GM12878 (cell line): ENCODE measurements around the gene HOXC9. TPM values are rescaled to one million over a fixed set of nuclear protein-coding genes. Genes with fewer than 3 reads are reported as not detected.
A peak's percentile ranks its signal among the peaks of the same experiment; 100 is the strongest.

Experiments used
- ASH2L ChIP-seq: fragments of 300-600, 200-600 bp; sonication (generic); IDR thresholded peaks from 2 replicates; pipeline ENCODE4 v1.6.1; 2017; ENCODE audit warnings: low read depth, mild to moderate bottlenecking, borderline replicate concordance
- BCL11A ChIP-seq: IDR thresholded peaks from 2 replicates; pipeline ENCODE4 v1.6.1; 2011; ENCODE audit warnings: low read depth, low read length
- BHLHE40 ChIP-seq, 2 experiments: fragments of 450-650 bp in 1 of 2; IDR thresholded peaks; 2 replicates each; pipeline ENCODE4 v1.6.1; 2011 to 2017; ENCODE audit warnings: low read depth in 2 of 2, borderline replicate concordance in 1 of 2, improper control_type of control experiment in 1 of 2, low read length in 1 of 2, mild to moderate bottlenecking in 1 of 2
- BMI1 ChIP-seq: fragments of 450-650 bp; IDR thresholded peaks from 2 replicates; pipeline ENCODE4 v1.6.1; 2016; ENCODE audit warnings: mild to moderate bottlenecking, moderate library complexity, borderline replicate concordance
- ESRRA ChIP-seq: IDR thresholded peaks from 2 replicates; pipeline ENCODE4 v1.6.1; 2012; ENCODE audit warnings: mild to moderate bottlenecking, low read length, improper control_type of control experiment
- GATAD2B ChIP-seq: fragments of 450-650 bp; conservative IDR thresholded peaks from 2 replicates; pipeline ENCODE4 v1.6.1; 2017; ENCODE audit warnings: low read depth, mild to moderate bottlenecking, moderate library complexity
- HSF1 ChIP-seq: fragments of 150-350 bp; IDR thresholded peaks from 2 replicates; pipeline ENCODE4 v1.6.1; 2014; ENCODE audit warnings: mild to moderate bottlenecking, low read depth, low read length
- JUND ChIP-seq: IDR thresholded peaks from 2 replicates; pipeline ENCODE4 v1.6.1; 2012; ENCODE audit warnings: low read depth, mild to moderate bottlenecking, low read length, improper control_type of control experiment, moderate library complexity
- MEF2A ChIP-seq: IDR thresholded peaks from 2 replicates; pipeline ENCODE4 v1.6.1; 2011; ENCODE audit warnings: low read depth, mild to moderate bottlenecking, low read length, moderate library complexity; ENCODE audit not compliant: insufficient read depth
- MTA2 ChIP-seq: fragments of 450-650 bp; IDR thresholded peaks from 2 replicates; pipeline ENCODE4 v1.6.1; 2016; ENCODE audit warnings: low read depth, mild to moderate bottlenecking, moderate library complexity
- MYC ChIP-seq: IDR thresholded peaks from 2 replicates; pipeline ENCODE4 v1.6.1; 2011; ENCODE audit warnings: mild to moderate bottlenecking, low read length, moderate library complexity, inconsistent platforms; ENCODE audit not compliant: insufficient read depth, insufficient replicate concordance, insufficient read length, severe bottlenecking
- NBN ChIP-seq: fragments of 450-650 bp; IDR thresholded peaks from 2 replicates; pipeline ENCODE4 v1.6.1; 2016
- NFYB ChIP-seq: IDR thresholded peaks from 2 replicates; pipeline ENCODE4 v1.6.1; 2011; ENCODE audit warnings: low read depth, mild to moderate bottlenecking, low read length, improper control_type of control experiment, moderate library complexity; ENCODE audit not compliant: insufficient read depth
- RAD51 ChIP-seq: fragments of 450-650 bp; IDR thresholded peaks from 2 replicates; pipeline ENCODE4 v1.6.1; 2016; ENCODE audit warnings: moderate library complexity, mild to moderate bottlenecking, inconsistent platforms
- RFX5 ChIP-seq: IDR thresholded peaks from 2 replicates; pipeline ENCODE4 v1.6.1; 2011; ENCODE audit warnings: low read depth, low read length, improper control_type of control experiment
- SMAD5 ChIP-seq: IDR thresholded peaks from 2 replicates; pipeline ENCODE4 v1.6.1; 2016; ENCODE audit warnings: antibody characterized with exemption, low read depth
- SMC3 ChIP-seq: IDR thresholded peaks from 2 replicates; pipeline ENCODE4 v1.6.1; 2011; ENCODE audit warnings: low read length, improper control_type of control experiment, borderline replicate concordance
- SPI1 ChIP-seq: IDR thresholded peaks from 2 replicates; pipeline ENCODE4 v1.6.1; 2011; ENCODE audit warnings: low read depth, mild to moderate bottlenecking, low read length, moderate library complexity, borderline replicate concordance; ENCODE audit not compliant: insufficient read depth
- TARDBP ChIP-seq: IDR thresholded peaks from 2 replicates; pipeline ENCODE4 v1.6.1; 2016; ENCODE audit warnings: borderline replicate concordance
- TCF12 ChIP-seq: IDR thresholded peaks from 2 replicates; pipeline ENCODE4 v1.6.1; 2011; ENCODE audit warnings: low read depth, mild to moderate bottlenecking, low read length
- YBX1 ChIP-seq: fragments of 450-650 bp; IDR thresholded peaks from 2 replicates; pipeline ENCODE4 v1.6.1; 2016; ENCODE audit warnings: antibody characterized with exemption
- ZBTB4 ChIP-seq: fragments of 450-650 bp; formaldehyde crosslinking; IDR thresholded peaks from 2 replicates; pipeline ENCODE4 v1.4.0; 2022; ENCODE audit warnings: mild to moderate bottlenecking, moderate library complexity
- polyA plus RNA-seq, 11 experiments: library from polyadenylated mRNA; depleted of rRNA in 4 of 11; unstranded in 6 of 11; stranded (reverse) in 5 of 11; fragments of >200 nt; fragmentation: Nextera tagmentation in 4 of 11; fragmentation: Illumina TruSeq in 1 of 11; extraction: Ambion mirVana in 4 of 11; extraction: Trizol in 1 of 11; gene quantifications; 1 replicate in 1 of 11; 2 replicates in 10 of 11; pipeline versions ENCODE4 v1.2.1 to v1.2.3, GENCODE V29; 2011 to 2016; ENCODE audit warnings: inconsistent platforms in 2 of 11, missing spikeins in 2 of 11, low read depth in 1 of 11
- total RNA-seq, 4 experiments: library from RNA; depleted of rRNA in 3 of 4; stranded (reverse); fragments of >200 nt in 3 of 4; fragmentation: Illumina TruSeq in 1 of 4; extraction: Trizol in 1 of 4; gene quantifications; 2 replicates each; pipeline versions ENCODE4 v1.2.1 to v1.2.3, GENCODE V29; 2013 to 2021
- TF ChIP-seq, protein P1 (sequence below): fragments of 450-650 bp; IDR thresholded peaks from 2 replicates; pipeline ENCODE4 v1.6.1; 2017; ENCODE audit warnings: borderline replicate concordance
- TF ChIP-seq, protein P2 (sequence below): IDR thresholded peaks from 2 replicates; pipeline ENCODE4 v1.6.1; 2012; ENCODE audit warnings: low read depth, low read length, improper control_type of control experiment

HOXC9 gene
- total and polyA plus RNA-seq, 10 of the 15 experiments (the other 5 are each of a cell fraction or from before 2014, with no cell fraction given): not detected

- TF ChIP-seq NBN: peak; percentile 88
- TF ChIP-seq SPI1: no peak
- no peak for TF ChIP-seq ASH2L
- TF ChIP-seq ZBTB4 (CRISPR knock-in tag): no peak
- no peak for TF ChIP-seq GATAD2B
- TF ChIP-seq BCL11A: no peak
- no peak for TF ChIP-seq HSF1
- 0 out of 2 replicates have a peak, but pooled peaks have one; percentile 34 for TF ChIP-seq NFYB
- TF ChIP-seq, protein P1, sequence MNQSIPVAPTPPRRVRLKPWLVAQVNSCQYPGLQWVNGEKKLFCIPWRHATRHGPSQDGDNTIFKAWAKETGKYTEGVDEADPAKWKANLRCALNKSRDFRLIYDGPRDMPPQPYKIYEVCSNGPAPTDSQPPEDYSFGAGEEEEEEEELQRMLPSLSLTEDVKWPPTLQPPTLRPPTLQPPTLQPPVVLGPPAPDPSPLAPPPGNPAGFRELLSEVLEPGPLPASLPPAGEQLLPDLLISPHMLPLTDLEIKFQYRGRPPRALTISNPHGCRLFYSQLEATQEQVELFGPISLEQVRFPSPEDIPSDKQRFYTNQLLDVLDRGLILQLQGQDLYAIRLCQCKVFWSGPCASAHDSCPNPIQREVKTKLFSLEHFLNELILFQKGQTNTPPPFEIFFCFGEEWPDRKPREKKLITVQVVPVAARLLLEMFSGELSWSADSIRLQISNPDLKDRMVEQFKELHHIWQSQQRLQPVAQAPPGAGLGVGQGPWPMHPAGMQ: no peak
- 0 out of 2 replicates have a peak, but pooled peaks have one; percentile 29 for TF ChIP-seq MEF2A
- 0 out of 2 replicates have a peak, but pooled peaks have one; percentile 36 for TF ChIP-seq TARDBP
- no peak for TF ChIP-seq ESRRA
- TF ChIP-seq MYC: no peak
- peak; percentile 98 for TF ChIP-seq SMC3
- no peak; the same call in 1 of the 2 replicates for TF ChIP-seq BMI1
- no peak for TF ChIP-seq SMAD5
- 0 out of 2 replicates have a peak, but pooled peaks have one; percentile 15 for TF ChIP-seq MTA2
- TF ChIP-seq BHLHE40 (IDR thresholded peaks at IDR 0.05; ENCODE audit: borderline replicate concordance in 1 of 2, low read depth in 2 of 2, low read length in 1 of 2): peak; percentile 83 to 89
- TF ChIP-seq RFX5: no peak
- TF ChIP-seq YBX1: no peak
- no peak for TF ChIP-seq JUND
- peak; percentile 98 for TF ChIP-seq RAD51
- TF ChIP-seq, protein P2, sequence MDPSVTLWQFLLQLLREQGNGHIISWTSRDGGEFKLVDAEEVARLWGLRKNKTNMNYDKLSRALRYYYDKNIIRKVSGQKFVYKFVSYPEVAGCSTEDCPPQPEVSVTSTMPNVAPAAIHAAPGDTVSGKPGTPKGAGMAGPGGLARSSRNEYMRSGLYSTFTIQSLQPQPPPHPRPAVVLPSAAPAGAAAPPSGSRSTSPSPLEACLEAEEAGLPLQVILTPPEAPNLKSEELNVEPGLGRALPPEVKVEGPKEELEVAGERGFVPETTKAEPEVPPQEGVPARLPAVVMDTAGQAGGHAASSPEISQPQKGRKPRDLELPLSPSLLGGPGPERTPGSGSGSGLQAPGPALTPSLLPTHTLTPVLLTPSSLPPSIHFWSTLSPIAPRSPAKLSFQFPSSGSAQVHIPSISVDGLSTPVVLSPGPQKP: no peak
- no peak for TF ChIP-seq TCF12
Observed at GRCh38 chr12:54032627-54033100, 32.7 kb downstream of the HOXC9 start, which contains the start of gene HOXC5 (continued).
